Measurements from ENCODE around the gene SSTR3. TPM values are rescaled to one million over a fixed set of nuclear protein-coding genes. Genes with fewer than 3 reads are reported as not detected.

SSTR3 gene
- total and polyA plus RNA-seq, 2 of the 13 experiments (the other 11 are each of a cell fraction or from before 2014, with no cell fraction given): 0.08 to 0.64 TPM

GRCh38 chr22:37222440-37222971 lies 10.2 kb upstream of the SSTR3 start:
- no peak for DNase-seq (ENCODE audit: low spot score)
- ChIA-PET CTCF (ENCODE audit: low intra/inter-chr PET ratio, low total read pairs) (no interaction called here), POLR2A (no interaction called here)
- no peaks in the 10 kb centered on the region for H3K4me1 ChIP-seq (ENCODE audit: insufficient read depth, low read length)
- peaks cover 0 to 12% of the 10 kb centered on the region in 2 experiments; a peak in 1 of 5 replicates for H3K27me3 ChIP-seq (ENCODE audit: control insufficient read depth in 1 of 2, insufficient read depth in 2 of 2, low read length in 2 of 2)
- BruUV-seq (replicated peaks): no TSS peak
- no peak for ATAC-seq
- in situ Hi-C loops (cut with HindIII; ENCODE audit: extremely low pct_ligation_motif_present, low pct_unique_long_range_greater_than_20kb): no loop called here
- H3K36me3 ChIP-seq (replicated peaks in 1 of 2; ENCODE audit: control insufficient read depth in 1 of 2, insufficient read depth in 2 of 2, low read length in 2 of 2): no peaks in the 10 kb centered on the region
- H3K4me2 ChIP-seq (ENCODE audit: low read depth, low read length): no peak overlapping the region
- intact Hi-C loops (cut with micrococcal nuclease; ENCODE audit: unreplicated experiment): no loop called here
- FAIRE-seq: no peak
- no peak overlapping the region for H3K4me3 ChIP-seq (replicated peaks in 1 of 3; ENCODE audit: insufficient read depth in 1 of 3, low read depth in 2 of 3, low read length in 3 of 3)
- no peak overlapping the region for H3K9ac ChIP-seq (ENCODE audit: insufficient read depth, low read depth, low read length)
- H4K20me1 ChIP-seq (ENCODE audit: insufficient read depth, low read length): no peaks in the 10 kb centered on the region
- H3K9me3 ChIP-seq (ENCODE audit: low read length): no peaks in the 10 kb centered on the region
- TF ChIP-seq ZNF276 (CRISPR knock-in tag; IDR thresholded peaks at IDR 0.05; ENCODE audit: low read depth): no peak
- TF ChIP-seq ZNF562 (CRISPR knock-in tag; IDR thresholded peaks at IDR 0.05; ENCODE audit: borderline replicate concordance): no peak
- TF ChIP-seq BRD4 (CRISPR knock-in tag; IDR thresholded peaks at IDR 0.05): no peak
- no peak for TF ChIP-seq SRSF9 (IDR thresholded peaks at IDR 0.05; ENCODE audit: borderline replicate concordance, insufficient read depth, low read depth, low read length, poor library complexity, severe bottlenecking)
- TF ChIP-seq AKAP8 (CRISPR knock-in tag; IDR thresholded peaks at IDR 0.05): no peak
- TF ChIP-seq SPEN (CRISPR knock-in tag; IDR thresholded peaks at IDR 0.05; ENCODE audit: low read depth): no peak
- no peak for TF ChIP-seq NFATC3 (CRISPR knock-in tag; IDR thresholded peaks at IDR 0.05)
- no peak for TF ChIP-seq SSRP1 (CRISPR knock-in tag; IDR thresholded peaks at IDR 0.05)
- TF ChIP-seq TBL1XR1 (IDR thresholded peaks at IDR 0.05; ENCODE audit: borderline replicate concordance, low read length, partially characterized antibody): no peak
- TF ChIP-seq FUBP1 (CRISPR knock-in tag; IDR thresholded peaks at IDR 0.05; ENCODE audit: borderline replicate concordance): no peak
- TF ChIP-seq RFX5 (IDR thresholded peaks at IDR 0.05; ENCODE audit: low read depth, low read length): no peak
- no peak for TF ChIP-seq HDAC6 (IDR thresholded peaks at IDR 0.05; ENCODE audit: low read depth, low read length)
- no peak for TF ChIP-seq ZNF30 (CRISPR knock-in tag; IDR thresholded peaks at IDR 0.05)
- TF ChIP-seq IRX3 (CRISPR knock-in tag; IDR thresholded peaks at IDR 0.05; ENCODE audit: borderline replicate concordance, low read depth): no peak
- TF ChIP-seq REXO4 (CRISPR knock-in tag; IDR thresholded peaks at IDR 0.05; ENCODE audit: borderline replicate concordance): no peak
- no peak for TF ChIP-seq E2F1 (CRISPR knock-in tag; IDR thresholded peaks at IDR 0.05)
- no peak for TF ChIP-seq TP53 (CRISPR knock-in tag; conservative IDR thresholded peaks at IDR 0.05)
- TF ChIP-seq HIVEP1 (CRISPR knock-in tag; IDR thresholded peaks at IDR 0.05): no peak
- H3K27ac ChIP-seq (ENCODE audit: extremely low read length, insufficient read depth, low read length): no peak overlapping the region
- H2AFZ ChIP-seq (ENCODE audit: low read length): no peak overlapping the region
- no peaks in the 10 kb centered on the region for H3K79me2 ChIP-seq (ENCODE audit: insufficient read depth, low read length)
- 66% methylated on average over 8 of the region's 8 CpGs for WGBS (ENCODE audit: low lambda C conversion rate)
